HK-2 (cell line): ENCODE measurements around the gene RNF113A.
"Not testable (repeated sequence)": the region's sequence is repeated elsewhere in the genome, so short reads cannot be mapped to it uniquely, and the experiment has no call there.

Experiments
- DNase-seq: peaks from one replicate; pipeline ENCODE4 v3.0.0-alpha.2; 2018; ENCODE audit not compliant: unreplicated experiment

RNF113A gene

GRCh38 chrX:119871599-119872395 lies at the start of gene RNF113A, which contains the start of gene NDUFA1:
Gene RNF113A, minus strand, starts transcription at chrX:119871733. Its CDS starts 120 bp downstream, at chrX:119871613.
Gene NDUFA1, plus strand, starts transcription at chrX:119871832. Its CDS starts 80 bp downstream, at chrX:119871912.
- DNase-seq, result peak; percentile 82

GRCh38 chrX:119919835-119920585 lies 48.5 kb upstream of the RNF113A start:
- DNase-seq, result no peak

GRCh38 chrX:119917877-119918276 lies 46.3 kb upstream of the RNF113A start:
- DNase-seq, result no peak

GRCh38 chrX:119916310-119916709 lies 44.8 kb upstream of the RNF113A start:
- DNase-seq, result no peak

GRCh38 chrX:119900976-119901375 lies 29.4 kb upstream of the RNF113A start:
- no peak for DNase-seq

- DNase-seq, result no peak
Observed at GRCh38 chrX:119899125-119899524, 27.6 kb upstream of the RNF113A start.

GRCh38 chrX:119895843-119896326 lies 24.4 kb upstream of the RNF113A start, which contains the start of gene AKAP14:
Gene AKAP14, plus strand, starts transcription at chrX:119895893. Its CDS starts 7,331 bp downstream, at chrX:119903224.
- no peak for DNase-seq

- DNase-seq, result not testable (repeated sequence)
Observed at GRCh38 chrX:119891961-119892692, 20.6 kb upstream of the RNF113A start.

GRCh38 chrX:119890626-119891025 lies 19.1 kb upstream of the RNF113A start:
- not testable (repeated sequence) for DNase-seq

GRCh38 chrX:119887721-119888425 lies 16.3 kb upstream of the RNF113A start:
- DNase-seq, result no peak

GRCh38 chrX:119885554-119886428 lies 14.3 kb upstream of the RNF113A start:
- DNase-seq, result no peak

GRCh38 chrX:119880552-119881437 lies 9.3 kb upstream of the RNF113A start:
- DNase-seq, result peak; percentile 22

- no peak for DNase-seq
Observed at GRCh38 chrX:119880076-119880475, 8.5 kb upstream of the RNF113A start.

GRCh38 chrX:119878740-119879139 lies 7.2 kb upstream of the RNF113A start:
- DNase-seq, result no peak

- no peak for DNase-seq
Observed at GRCh38 chrX:119871245-119871598, 311 bp downstream of the RNF113A start.

- peak; percentile 24 for DNase-seq
Observed at GRCh38 chrX:119870626-119871131, 854 bp downstream of the RNF113A start.

GRCh38 chrX:119853444-119853843 lies 18.1 kb downstream of the RNF113A start:
- DNase-seq, result peak; percentile 17

GRCh38 chrX:119852382-119853353 lies 18.9 kb downstream of the RNF113A start, which contains the start of gene UPF3B:
Gene UPF3B, minus strand, starts transcription at chrX:119852963. Its CDS starts 35 bp downstream, at chrX:119852928.
- DNase-seq, result peak; percentile 96
